ENCODE measurements around the gene KIF20A.

DNA sequence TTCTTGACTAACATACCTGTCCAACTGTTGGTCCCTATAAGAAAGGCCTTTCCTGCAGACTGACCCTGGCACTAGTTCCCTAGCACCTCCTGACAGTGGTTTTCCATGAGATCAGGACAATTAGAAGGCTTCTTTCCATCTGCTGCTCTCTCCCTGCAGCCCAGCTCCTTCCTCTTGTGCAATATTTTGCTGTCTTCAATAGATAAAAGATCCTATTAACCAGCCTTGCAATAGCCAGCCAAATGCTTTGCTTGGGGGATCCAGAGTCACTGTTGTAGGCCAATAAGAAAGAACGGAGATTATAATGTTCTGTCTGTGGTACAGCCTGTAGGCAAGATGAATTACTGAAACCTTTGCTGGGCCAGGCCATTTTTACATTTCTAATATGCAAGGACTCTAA lies 21.3 kb upstream of the KIF20A start:
- TF ChIP-seq TAF1 (IDR thresholded peaks at IDR 0.05; ENCODE audit: low read depth, low read length) (no peak), POLR2A (IDR thresholded peaks at IDR 0.05; ENCODE audit: low read depth, low read length) (no peak), POLR2AphosphoS5 (IDR thresholded peaks at IDR 0.05; ENCODE audit: low read depth, low read length) (no peak), SPI1 (IDR thresholded peaks at IDR 0.05; ENCODE audit: low read depth, low read length) (no peak)

Measured in GM12891 (cell line).